ENCODE measurements around the gene HNRNPAB. TPM values are rescaled to one million over a fixed set of nuclear protein-coding genes. Genes with fewer than 3 reads are reported as not detected.

The HNRNPAB gene
- total and polyA plus RNA-seq, 2 donors (not counting 3 experiments of a cell fraction or from before 2014, with no cell fraction given): 207 to 309 TPM

GRCh38 chr5:178208540-178209227, 4.4 kb downstream of the HNRNPAB start:
- intact Hi-C loops (cut with micrococcal nuclease): no loop called here
- Histone ChIP-seq H3K79me2 (ENCODE audit: control insufficient read depth, insufficient read depth, low read length) (peaks cover 55% of the 10 kb centered on the region), H3K4me3 (replicated peaks in 1 of 3; ENCODE audit: insufficient read depth in 1 of 3, low read depth in 1 of 3, low read length in 3 of 3) (no peak overlapping the region), H3K36me3 (ENCODE audit: control insufficient read depth in 2 of 2, extremely low read depth in 1 of 2, insufficient read depth in 2 of 2, low read length in 2 of 2) (peaks cover 30 to 57% of the 10 kb centered on the region in 2 experiments), H3K9me1 (replicated peaks; ENCODE audit: control insufficient read depth, extremely low read depth, insufficient read depth, low read length) (no peaks in the 10 kb centered on the region), H3K9me3 (replicated peaks; ENCODE audit: control insufficient read depth, insufficient read depth, low read length) (no peaks in the 10 kb centered on the region), H3K4me1 (ENCODE audit: control insufficient read depth, extremely low read depth, insufficient read depth, low read length) (peaks cover 22% of the 10 kb centered on the region), H2AFZ (ENCODE audit: low read depth, low read length) (no peak overlapping the region), H3K9ac (replicated peaks; ENCODE audit: extremely low read depth, insufficient read depth, low read length) (no peak overlapping the region), H3K4me2 (ENCODE audit: insufficient read depth, low read length) (no peak overlapping the region), H4K20me1 (replicated peaks; ENCODE audit: control insufficient read depth, extremely low read depth, insufficient read depth, low read length) (peaks cover 4% of the 10 kb centered on the region), H3K27me3 (ENCODE audit: control insufficient read depth in 2 of 2, insufficient read depth in 2 of 2, low read length in 2 of 2) (no peaks in the 10 kb centered on the region), H3K27ac (ENCODE audit: insufficient read depth, low read depth, low read length) (no peak overlapping the region)
- FAIRE-seq (no peak), DNase-seq (ENCODE audit: low read depth, low spot score) (no peak)
- BruUV-seq (replicated peaks): no TSS peak
- POLR2A ChIA-PET: no interaction called here
- TF ChIP-seq CTCF (IDR thresholded peaks at IDR 0.05; ENCODE audit: extremely low read depth in 1 of 2, insufficient read depth in 1 of 2, low read depth in 1 of 2, low read length in 2 of 2): peak in 1 of 2 donors; percentile 11
- TF ChIP-seq GATA2 (IDR thresholded peaks at IDR 0.05; ENCODE audit: insufficient read depth, insufficient read length, low read depth, low read length): no peak
- CTCF ChIA-PET: no interaction called here
- dilution Hi-C loops (cut with MboI; ENCODE audit: extremely low pct_ligation_motif_present, low sequenced_read_pairs): no loop called here

GRCh38 chr5:178209334-178210072, 5.2 kb downstream of the HNRNPAB start:
- peak; percentile 42 for TF ChIP-seq POLR2AphosphoS5 (IDR thresholded peaks at IDR 0.05; ENCODE audit: insufficient read depth, low read depth, low read length)
- no peak for TF ChIP-seq MYC (IDR thresholded peaks at IDR 0.05; ENCODE audit: low read depth, low read length)
- peak; percentile 50 for TF ChIP-seq POLR2A (IDR thresholded peaks at IDR 0.05; ENCODE audit: low read depth, low read length)
- TF ChIP-seq CTCF (IDR thresholded peaks at IDR 0.05; ENCODE audit: extremely low read depth in 1 of 2, insufficient read depth in 1 of 2, low read depth in 1 of 2, low read length in 2 of 2): no peak
- TF ChIP-seq GATA2 (IDR thresholded peaks at IDR 0.05; ENCODE audit: insufficient read depth, insufficient read length, low read depth, low read length): no peak
- TF ChIP-seq FOS (IDR thresholded peaks at IDR 0.05; ENCODE audit: borderline replicate concordance, insufficient read depth, low read length): no peak
- ChIA-PET POLR2A (no interaction called here), CTCF (no interaction called here)
- Histone ChIP-seq H3K4me1 (ENCODE audit: control insufficient read depth, extremely low read depth, insufficient read depth, low read length) (peaks cover 19% of the 10 kb centered on the region), H3K9me1 (replicated peaks; ENCODE audit: control insufficient read depth, extremely low read depth, insufficient read depth, low read length) (no peaks in the 10 kb centered on the region), H4K20me1 (replicated peaks; ENCODE audit: control insufficient read depth, extremely low read depth, insufficient read depth, low read length) (peaks cover 4% of the 10 kb centered on the region), H3K27ac (ENCODE audit: insufficient read depth, low read depth, low read length) (no peak overlapping the region), H3K36me3 (ENCODE audit: control insufficient read depth in 2 of 2, extremely low read depth in 1 of 2, insufficient read depth in 2 of 2, low read length in 2 of 2) (peaks cover 30 to 61% of the 10 kb centered on the region in 2 experiments), H3K9ac (replicated peaks; ENCODE audit: extremely low read depth, insufficient read depth, low read length) (no peak overlapping the region), H3K9me3 (replicated peaks; ENCODE audit: control insufficient read depth, insufficient read depth, low read length) (no peaks in the 10 kb centered on the region), H3K4me2 (ENCODE audit: insufficient read depth, low read length) (no peak overlapping the region), H3K79me2 (ENCODE audit: control insufficient read depth, insufficient read depth, low read length) (peaks cover 51% of the 10 kb centered on the region), H3K4me3 (replicated peaks in 1 of 3; ENCODE audit: insufficient read depth in 1 of 3, low read depth in 1 of 3, low read length in 3 of 3) (no peak overlapping the region), H2AFZ (ENCODE audit: low read depth, low read length) (no peak overlapping the region), H3K27me3 (ENCODE audit: control insufficient read depth in 2 of 2, insufficient read depth in 2 of 2, low read length in 2 of 2) (no peaks in the 10 kb centered on the region)
- FAIRE-seq (no peak), DNase-seq (ENCODE audit: low read depth, low spot score) (no peak)
- no TSS peak for BruUV-seq (replicated peaks)
- dilution Hi-C loops (cut with MboI; ENCODE audit: extremely low pct_ligation_motif_present, low sequenced_read_pairs) (no loop called here), intact Hi-C loops (cut with micrococcal nuclease) (no loop called here)
